GM23338 (cell line): ENCODE results near the gene RBM27. TPM values are rescaled to one million over a fixed set of nuclear protein-coding genes. Genes with fewer than 3 reads are reported as not detected.
"Not testable (repeated sequence)": the region's sequence is repeated elsewhere in the genome, so short reads cannot be mapped to it uniquely, and the experiment has no call there.

ENCODE experiments used
- ATAC-seq: fragments of 200-7000 bp; cut with Tn5 transposase; 3 replicates; pipeline ENCODE4 v1.9.1; 2020
- DNase-seq: peaks from one replicate; pipeline ENCODE4 v3.0.0-alpha.2; 2015; ENCODE audit warnings: low spot score
- H2AFZ ChIP-seq: fragments of 200-600 bp; sonication (generic); 2 replicates; pipeline ENCODE4 v1.8.0; 2016; ENCODE audit warnings: antibody characterized with exemption, mild to moderate bottlenecking, moderate library complexity
- H3F3A ChIP-seq: fragments of 200-600 bp; sonication (generic); replicated peaks from 2 replicates; pipeline ENCODE4 v1.8.0; 2017; ENCODE audit warnings: antibody characterized with exemption, mixed run types, low read depth
- H3K27ac ChIP-seq: fragments of 200-600 bp; sonication (generic); 2 replicates; pipeline ENCODE4 v1.6.1; 2016; ENCODE audit warnings: low read depth
- H3K27me3 ChIP-seq: fragments of 200-600 bp; sonication (generic); 2 replicates; pipeline ENCODE4 v1.8.0; 2016; ENCODE audit warnings: mild to moderate bottlenecking, mixed run types, moderate library complexity; ENCODE audit not compliant: insufficient read depth
- H3K36me3 ChIP-seq: fragments of 200-600 bp; sonication (generic); 2 replicates; pipeline ENCODE4 v1.8.0; 2016; ENCODE audit warnings: mild to moderate bottlenecking; ENCODE audit not compliant: insufficient read depth
- H3K4me1 ChIP-seq: fragments of 200-600 bp; sonication (generic); 2 replicates; pipeline ENCODE4 v1.8.0; 2016; ENCODE audit warnings: mild to moderate bottlenecking, moderate library complexity; ENCODE audit not compliant: insufficient read depth
- H3K4me2 ChIP-seq: fragments of 200-600 bp; sonication (generic); 2 replicates; pipeline ENCODE4 v1.7.1; 2017; ENCODE audit warnings: mixed run types
- H3K4me3 ChIP-seq: fragments of 200-600 bp; sonication (generic); 2 replicates; pipeline ENCODE4 v1.6.1; 2016; ENCODE audit warnings: mixed run types
- H3K79me2 ChIP-seq: fragments of 200-600 bp; sonication (generic); replicated peaks from 2 replicates; pipeline ENCODE4 v1.8.0; 2017; ENCODE audit warnings: mild to moderate bottlenecking; ENCODE audit not compliant: insufficient read depth
- H3K9me2 ChIP-seq: fragments of 200-600 bp; sonication (generic); 2 replicates; pipeline ENCODE4 v1.8.0; 2017; ENCODE audit not compliant: insufficient read depth
- H4K20me1 ChIP-seq: fragments of 200-600 bp; sonication (generic); replicated peaks from 2 replicates; pipeline ENCODE4 v1.8.0; 2017; ENCODE audit warnings: mild to moderate bottlenecking; ENCODE audit not compliant: insufficient read depth
- H3K27ac Mint-ChIP-seq: 2 replicates; pipeline ENCODE4 v1.8.0; 2020; ENCODE audit warnings: inconsistent platforms, mild to moderate bottlenecking, moderate library complexity, mixed read lengths
- H3K27me3 Mint-ChIP-seq: 3 replicates; pipeline ENCODE4 v1.8.0; 2022; ENCODE audit warnings: low read depth, mild to moderate bottlenecking, moderate library complexity, mixed read lengths, inconsistent platforms; ENCODE audit not compliant: insufficient read depth, poor library complexity
- H3K36me3 Mint-ChIP-seq: 3 replicates; pipeline ENCODE4 v1.8.0; 2021; ENCODE audit warnings: low read depth, mild to moderate bottlenecking, inconsistent platforms, moderate library complexity, mixed read lengths
- H3K4me1 Mint-ChIP-seq: 3 replicates; pipeline ENCODE4 v1.8.0; 2020; ENCODE audit warnings: mild to moderate bottlenecking, inconsistent platforms, mixed read lengths
- H3K4me3 Mint-ChIP-seq: 3 replicates; pipeline ENCODE4 v1.8.0; 2021; ENCODE audit warnings: moderate library complexity, mild to moderate bottlenecking, inconsistent platforms, mixed read lengths
- H3K9me3 Mint-ChIP-seq: 3 replicates; pipeline ENCODE4 v1.8.0; 2020; ENCODE audit warnings: moderate library complexity, mild to moderate bottlenecking, inconsistent platforms, mixed read lengths
- EZH2phosphoT487 ChIP-seq: fragments of 200-600 bp; sonication (generic); IDR thresholded peaks from one replicate; pipeline ENCODE4 v1.8.1; 2018; ENCODE audit warnings: antibody characterized with exemption; ENCODE audit not compliant: unreplicated experiment
- JUNB ChIP-seq: IDR thresholded peaks from one replicate; pipeline ENCODE4 v1.6.1; 2016; ENCODE audit warnings: antibody characterized with exemption; ENCODE audit not compliant: unreplicated experiment
- ZNF462 ChIP-seq: fragments of 250-450 bp; sonication (Bioruptor Pico); IDR thresholded peaks from 2 replicates; pipeline ENCODE4 v1.5.0; 2020; ENCODE audit warnings: mild to moderate bottlenecking, moderate library complexity
- polyA plus RNA-seq: library from polyadenylated mRNA; unstranded; fragments of >200 nt; fragmentation: Nextera tagmentation; extraction: Ambion mirVana; gene quantifications from 2 replicates; pipeline ENCODE4 v1.2.1, GENCODE V29; 2016
- total RNA-seq: library from RNA; depleted of rRNA; stranded (reverse); fragments of >200 nt; shearing (Covaris generic); gene quantifications from 2 replicates; pipeline ENCODE4 v1.2.3, GENCODE V29; 2014

Gene RBM27
- total and polyA plus RNA-seq, 2 experiments from 2014 or later = 22.4 to 59.5 TPM

- TF ChIP-seq ZNF462 (no peak), EZH2phosphoT487 (no peak)
Measured at GRCh38 chr5:146208916-146209522, 5.6 kb downstream of the RBM27 start (continued).

GRCh38 chr5:146209714-146210113 is 6.3 kb downstream of the RBM27 start:
- H3K36me3 ChIP-seq = no peaks in the 10 kb centered on the region
- ATAC-seq = no peak
- TF ChIP-seq JUNB = no peak
- H3K4me2 ChIP-seq = no peak overlapping the region
- no peak overlapping the region for H3K4me3 Mint-ChIP-seq
- H4K20me1 ChIP-seq = peaks cover 37% of the 10 kb centered on the region
- H2AFZ ChIP-seq = no peak overlapping the region
- H3K27me3 ChIP-seq = no peaks in the 10 kb centered on the region
- H3K9me2 ChIP-seq = no peaks in the 10 kb centered on the region
- peaks cover 2% of the 10 kb centered on the region; the same call in 1 of the 3 replicates for H3K4me1 Mint-ChIP-seq
- no peak overlapping the region for H3K27ac Mint-ChIP-seq
- H3F3A ChIP-seq = no peaks in the 10 kb centered on the region
- H3K27ac ChIP-seq = no peak overlapping the region
- no peak overlapping the region for H3K4me3 ChIP-seq
- peaks cover 4% of the 10 kb centered on the region for H3K27me3 Mint-ChIP-seq
- H3K36me3 Mint-ChIP-seq = peaks cover 6% of the 10 kb centered on the region; the same call in 1 of the 3 replicates
- H3K79me2 ChIP-seq = peaks cover 100% of the 10 kb centered on the region
- no peak for DNase-seq
- H3K4me1 ChIP-seq = no peaks in the 10 kb centered on the region
- no peaks in the 10 kb centered on the region for H3K9me3 Mint-ChIP-seq

- H3K27ac Mint-ChIP-seq = not testable (repeated sequence)
- peaks cover 37% of the 10 kb centered on the region for H4K20me1 ChIP-seq
Measured at GRCh38 chr5:146210810-146211209, 7.4 kb downstream of the RBM27 start.

More at GRCh38 chr5:146210810-146211209, 7.4 kb downstream of the RBM27 start:
- H3K27ac ChIP-seq, DNase-seq, H3K4me1 ChIP-seq, H3K27me3 ChIP-seq, H3K4me1 Mint-ChIP-seq, H3K36me3 ChIP-seq, H2AFZ ChIP-seq, H3K27me3 Mint-ChIP-seq, ATAC-seq, H3K4me2 ChIP-seq, H3K4me3 ChIP-seq, H3F3A ChIP-seq, H3K36me3 Mint-ChIP-seq, H3K9me3 Mint-ChIP-seq, H3K4me3 Mint-ChIP-seq, H3K9me2 ChIP-seq: not testable (repeated sequence)
- H3K79me2 ChIP-seq = peaks cover 100% of the 10 kb centered on the region
